HG02571 (cell line): ENCODE results near the gene MARK3.
"Not testable (repeated sequence)": the region's sequence is repeated elsewhere in the genome, so short reads cannot be mapped to it uniquely, and the experiment has no call there.

Experiments used
- ATAC-seq: cut with Tn5 transposase; IDR thresholded peaks from one replicate; pipeline ENCODE4 v1.9.1; 2021; ENCODE audit warnings: mild to moderate bottlenecking, moderate library complexity; ENCODE audit not compliant: unreplicated experiment

MARK3 gene

DNA sequence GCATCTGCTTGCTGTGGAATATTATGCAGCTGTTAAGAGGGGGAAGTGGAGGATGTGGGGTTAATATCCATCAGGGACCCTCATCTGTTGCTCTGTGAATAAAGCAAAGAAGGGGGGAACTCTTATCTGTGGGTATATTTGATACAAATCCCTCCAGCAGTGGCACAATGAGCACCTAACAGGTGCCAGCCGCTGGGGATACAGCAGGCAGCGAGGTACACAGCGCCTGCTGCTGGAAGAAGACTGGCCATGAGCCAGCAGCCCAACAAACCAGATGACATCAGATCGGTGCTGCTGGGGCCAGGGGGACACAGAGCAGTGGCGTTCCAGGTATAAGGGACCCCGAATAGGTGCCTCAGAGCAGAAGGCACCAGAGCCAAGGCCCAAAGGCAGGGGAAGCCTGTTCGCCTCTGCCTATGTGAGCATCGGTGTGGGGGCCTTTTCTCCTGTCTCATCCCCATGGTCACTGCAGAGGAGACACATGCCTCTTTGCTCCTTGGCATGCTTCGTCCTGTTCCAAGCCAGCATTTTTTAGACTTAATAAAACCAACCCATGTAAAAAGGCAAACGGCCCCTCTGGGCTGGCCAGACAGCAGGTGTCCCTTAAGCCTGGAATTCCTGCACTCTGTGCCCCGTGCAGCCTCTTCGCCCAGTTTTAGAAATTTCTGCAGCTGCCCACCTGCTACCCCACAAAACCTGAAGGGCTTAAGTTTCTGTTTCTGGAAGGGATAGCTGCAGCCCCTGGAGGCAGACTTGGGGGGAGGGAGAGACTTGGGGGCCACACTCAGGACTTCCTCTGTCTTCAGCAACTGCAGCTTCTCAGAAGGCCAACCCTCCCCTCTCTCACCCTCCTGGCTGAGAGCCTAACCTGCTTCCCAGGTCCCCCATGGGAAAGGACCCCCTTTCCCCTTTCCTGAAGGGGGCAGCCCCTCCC is 139.1 kb downstream of the MARK3 start:
- ATAC-seq = no peak

DNA sequence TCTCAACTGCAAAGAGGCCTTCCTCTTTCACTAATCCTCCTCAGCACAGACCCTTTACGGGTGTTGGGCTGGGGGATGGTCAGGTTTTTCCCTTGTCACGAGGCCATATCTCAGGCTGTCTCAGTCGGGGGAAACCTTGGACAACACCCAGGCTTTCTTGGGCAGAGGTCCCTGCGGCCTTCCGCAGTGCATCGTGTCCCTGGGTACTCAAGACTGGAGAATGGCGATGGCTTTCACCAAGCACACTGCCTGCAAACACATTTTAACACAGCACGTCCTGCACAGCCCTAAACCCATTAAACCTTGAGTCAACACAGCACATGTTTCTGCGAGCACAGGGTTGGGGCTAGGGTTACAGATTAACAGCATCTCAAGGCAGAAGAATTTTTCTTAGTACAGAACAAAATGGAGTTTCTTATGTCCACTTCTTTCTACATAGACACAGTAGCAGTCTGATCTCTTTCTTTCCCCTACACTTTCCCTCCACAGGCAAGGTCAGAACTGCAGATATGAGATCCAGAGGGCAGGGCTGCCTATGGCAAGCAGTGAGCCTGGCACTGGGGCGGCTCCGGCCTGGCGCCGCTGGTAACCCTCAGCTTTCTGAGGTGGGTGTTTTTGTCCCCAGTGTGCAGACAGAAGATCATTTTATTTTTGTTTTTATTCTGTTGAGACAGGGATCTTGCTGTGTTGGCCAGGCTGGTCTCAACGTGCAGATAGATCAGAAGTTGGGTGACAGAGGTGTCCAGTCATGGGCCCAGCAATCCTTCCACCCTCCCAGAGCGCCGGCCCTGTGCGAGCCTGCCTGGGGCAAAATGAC is 140.4 kb downstream of the MARK3 start:
- ATAC-seq = not testable (repeated sequence)

DNA sequence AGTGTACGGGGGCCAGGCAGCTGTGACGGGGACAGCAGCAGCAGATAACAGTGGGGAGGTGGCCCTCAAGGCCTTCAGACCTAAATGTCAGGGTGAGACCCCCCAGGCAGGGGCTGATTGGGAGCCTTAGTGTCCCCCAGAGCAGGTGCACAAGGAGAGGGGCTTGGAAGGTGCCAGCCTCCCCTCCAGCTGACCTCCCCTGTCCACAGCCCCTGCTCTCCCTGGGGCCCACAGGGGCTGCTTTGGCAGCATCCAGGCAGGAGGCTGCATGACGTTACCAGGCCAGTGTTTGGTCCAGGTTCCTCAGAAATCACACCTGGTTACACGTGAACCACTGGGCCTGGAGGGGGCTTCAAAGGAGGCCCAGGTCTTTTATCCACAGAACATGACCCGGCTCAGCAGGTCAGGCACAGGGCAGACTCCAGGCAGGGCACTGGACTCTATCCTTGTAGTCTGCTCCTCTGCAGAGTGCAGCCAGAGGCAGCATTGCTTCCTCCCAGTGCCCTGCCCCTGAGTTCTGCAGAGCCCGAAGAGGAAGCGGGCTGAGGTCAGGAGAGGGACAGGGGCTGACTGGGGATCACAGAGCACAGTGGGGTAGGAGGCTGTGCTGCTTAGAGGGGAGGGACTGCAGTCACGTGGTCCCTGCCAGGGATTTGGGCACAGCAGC is 141.2 kb downstream of the MARK3 start:
- ATAC-seq = no peak

DNA sequence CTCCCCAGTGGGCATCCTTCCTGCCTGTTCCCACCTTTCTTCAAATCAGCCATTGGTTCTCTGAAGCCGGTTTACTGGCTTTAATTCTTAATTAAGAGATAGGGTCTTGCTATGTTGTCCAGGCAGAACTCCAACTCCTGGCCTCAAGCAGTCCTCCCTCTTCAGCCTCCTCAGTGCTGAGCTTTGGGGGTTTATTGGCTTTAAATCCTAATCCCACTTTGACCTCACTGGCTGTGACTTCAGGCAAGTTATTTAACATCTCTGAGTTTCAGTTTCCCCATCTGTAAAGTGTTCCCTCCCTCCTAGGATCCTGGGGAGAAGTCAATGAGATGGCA is 141.7 kb downstream of the MARK3 start:
- no peak for ATAC-seq

DNA sequence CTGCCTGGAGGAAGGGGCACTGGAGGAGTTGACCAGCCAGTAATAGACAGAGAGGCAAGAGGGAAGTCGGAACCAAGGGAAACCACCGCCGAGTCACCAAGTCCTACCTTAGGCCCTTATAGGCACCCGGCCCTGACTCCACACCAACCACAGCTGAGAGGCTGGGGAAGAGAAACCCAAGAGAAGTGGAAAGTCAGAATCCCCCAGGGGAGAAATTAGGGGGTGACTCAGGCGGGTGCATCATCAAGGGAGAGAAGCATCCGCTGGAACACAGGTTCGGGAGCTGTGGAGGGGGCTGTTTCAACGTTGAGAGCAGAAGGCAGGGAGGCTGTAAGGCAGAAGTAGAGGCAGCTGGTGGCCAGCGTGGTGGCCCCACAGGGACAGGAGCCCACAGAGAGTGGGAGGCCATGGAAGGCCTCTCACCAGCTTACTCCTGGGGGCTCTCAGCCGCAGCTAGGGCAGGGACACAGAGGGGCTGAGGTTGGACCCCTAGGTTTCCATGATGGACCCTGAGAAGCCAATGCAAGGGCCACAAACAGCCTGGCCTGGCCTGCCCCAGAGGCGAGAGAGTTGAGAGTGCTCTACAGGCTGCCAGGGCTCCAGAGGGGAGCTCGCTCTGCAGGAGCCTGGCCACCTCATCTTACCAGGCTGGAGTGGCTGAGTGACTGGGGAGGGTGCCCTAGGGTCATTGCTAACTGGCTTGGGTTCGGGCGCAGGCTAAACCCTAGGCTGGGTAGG is 142.4 kb downstream of the MARK3 start:
- peak; percentile 54 for ATAC-seq

DNA sequence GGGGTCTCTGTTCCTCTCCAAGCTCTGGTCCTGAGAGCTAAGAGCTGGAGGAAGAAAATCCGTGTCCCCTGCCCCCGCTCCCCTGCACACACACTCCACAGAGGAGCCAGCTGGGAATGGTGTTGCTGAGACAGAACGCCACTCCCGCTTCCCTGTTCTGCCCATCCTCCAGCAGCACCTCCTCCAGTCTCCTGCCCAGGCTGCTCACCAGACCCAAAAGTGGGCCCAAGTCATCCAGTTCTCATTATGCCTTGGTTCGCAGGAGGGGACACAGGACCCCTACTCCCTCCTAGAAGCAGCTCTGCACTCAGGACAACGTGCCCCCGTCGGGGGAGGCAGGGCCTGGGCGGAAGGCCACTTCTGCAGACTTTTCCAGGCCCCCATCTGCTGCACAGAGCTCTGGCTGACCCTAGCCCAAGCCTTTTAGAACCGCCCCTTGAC is 143.0 kb downstream of the MARK3 start:
- no peak for ATAC-seq

DNA sequence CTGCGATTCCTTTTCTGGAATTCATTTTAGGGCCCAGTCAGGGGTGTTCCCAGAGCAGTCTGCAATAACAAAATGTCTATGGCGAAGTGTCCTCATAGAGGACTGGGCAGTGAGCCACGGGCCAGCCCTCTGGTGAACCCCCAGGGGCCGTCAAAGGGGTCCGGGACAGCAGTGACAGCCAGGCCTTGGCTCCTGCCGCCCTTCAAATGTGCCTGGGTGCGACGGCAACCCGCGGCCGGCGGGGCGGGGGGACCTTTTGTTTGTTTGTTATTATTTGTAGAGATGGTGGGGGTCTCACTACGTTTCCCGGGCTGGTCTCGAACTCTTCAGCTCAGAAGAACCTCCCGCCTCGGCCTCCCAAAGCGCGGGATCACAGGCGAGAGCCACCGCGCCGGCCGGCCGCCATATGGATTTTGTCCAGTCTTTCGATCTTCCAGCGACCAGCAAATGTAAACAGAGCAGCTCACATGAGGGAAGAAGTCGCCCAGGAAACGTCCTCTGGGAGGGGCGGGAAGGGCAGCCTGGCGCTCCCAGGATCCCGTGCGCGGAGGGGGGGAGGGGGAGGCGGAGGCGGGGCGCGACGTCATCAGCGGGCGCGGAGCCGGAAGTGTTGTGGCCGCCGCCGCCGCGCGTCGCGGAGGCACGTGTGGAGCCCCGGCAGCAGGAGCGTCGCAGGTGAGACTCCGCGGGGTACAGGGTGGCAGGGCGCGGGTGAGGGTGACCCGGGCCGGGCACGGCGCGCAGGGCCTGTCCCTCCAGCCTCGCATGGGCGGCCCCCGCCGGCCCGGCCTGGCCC is 143.6 kb downstream of the MARK3 start, which contains the start of gene TRMT61A:
Gene TRMT61A (plus strand): TSS at position 610 of the 796 bp plus-strand sequence. CDS start 783 bp downstream, outside the sequence.
- ATAC-seq = no peak

DNA sequence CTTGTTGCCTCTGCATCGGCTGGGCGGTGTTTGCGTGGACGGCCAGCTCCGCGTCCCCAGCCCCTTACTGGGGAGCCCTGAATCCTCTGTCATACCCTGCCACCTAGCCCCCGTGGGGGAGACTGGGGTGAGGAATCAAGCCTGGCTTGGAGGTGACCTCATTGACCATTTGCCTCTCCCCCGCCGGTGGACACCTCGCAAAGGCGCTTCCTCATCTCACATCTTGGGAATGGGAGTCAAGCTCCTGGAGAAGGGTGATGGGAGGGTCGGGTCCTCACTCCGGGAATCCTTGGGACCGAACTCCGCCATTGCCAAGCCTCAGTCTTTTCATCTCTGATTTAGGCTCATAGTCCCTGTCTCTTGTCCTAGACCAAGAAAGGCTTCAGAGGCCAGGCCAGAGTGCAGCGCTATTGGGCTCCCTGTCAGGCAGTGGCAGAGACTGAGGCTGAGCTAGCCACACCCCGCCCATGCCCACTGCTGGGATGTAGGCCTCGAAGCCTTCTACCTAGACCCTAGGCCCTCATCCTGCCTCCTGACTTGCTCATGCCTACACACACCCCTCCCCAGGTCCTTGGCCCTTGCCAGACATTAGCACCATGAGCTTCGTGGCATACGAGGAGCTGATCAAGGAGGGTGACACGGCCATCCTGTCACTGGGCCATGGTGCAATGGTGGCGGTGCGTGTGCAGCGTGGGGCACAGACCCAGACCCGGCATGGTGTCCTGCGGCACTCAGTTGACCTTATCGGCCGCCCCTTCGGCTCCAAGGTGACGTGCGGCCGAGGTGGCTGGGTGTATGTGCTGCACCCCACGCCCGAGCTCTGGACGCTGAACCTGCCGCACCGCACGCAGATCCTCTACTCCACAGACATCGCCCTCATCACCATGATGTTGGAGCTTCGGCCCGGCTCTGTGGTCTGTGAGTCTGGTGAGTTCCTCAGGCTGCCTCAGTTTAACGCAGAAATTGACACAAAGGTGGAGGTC is 144.5 kb downstream of the MARK3 start:
- no peak for ATAC-seq

DNA sequence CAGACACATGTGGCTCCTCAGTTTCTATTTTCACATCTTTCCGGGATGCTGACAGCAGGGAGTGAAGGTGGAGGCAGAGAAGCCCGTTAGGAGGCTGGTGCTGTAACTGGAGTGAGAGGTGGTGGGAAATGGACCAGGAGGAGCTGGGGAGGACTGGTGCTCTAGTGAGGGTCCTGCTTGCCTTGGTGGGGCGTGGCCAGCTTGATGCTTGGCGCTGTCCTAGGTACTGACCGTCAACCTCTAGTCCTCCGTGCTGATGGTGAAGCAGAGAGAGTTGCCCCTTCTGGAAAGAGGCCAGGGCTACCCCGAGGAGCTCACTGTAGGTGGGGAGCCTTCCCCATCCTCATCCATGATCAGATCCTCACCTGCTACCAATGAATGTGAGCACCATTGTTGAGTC is 145.2 kb downstream of the MARK3 start:
- ATAC-seq = no peak

DNA sequence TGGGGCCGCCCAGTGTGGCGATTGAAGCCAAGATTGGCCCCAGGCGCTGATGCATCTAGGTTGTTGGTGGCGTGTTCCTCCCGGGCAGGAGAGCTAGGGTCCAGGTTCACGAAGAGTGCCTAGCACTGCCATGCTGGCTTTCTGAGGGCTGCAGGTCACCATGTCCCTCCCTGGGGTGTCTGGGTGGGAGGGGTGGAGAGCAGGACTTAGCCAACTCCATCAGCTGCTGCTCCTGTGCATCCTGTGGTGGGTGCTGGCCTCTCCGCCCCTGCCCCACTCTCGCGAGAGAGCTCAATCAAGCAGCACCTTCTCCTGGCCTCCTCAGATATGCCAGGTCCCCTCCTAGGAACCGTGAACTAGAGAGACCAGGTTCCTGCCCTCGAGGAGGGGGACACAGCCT is 145.6 kb downstream of the MARK3 start:
- ATAC-seq = no peak

DNA sequence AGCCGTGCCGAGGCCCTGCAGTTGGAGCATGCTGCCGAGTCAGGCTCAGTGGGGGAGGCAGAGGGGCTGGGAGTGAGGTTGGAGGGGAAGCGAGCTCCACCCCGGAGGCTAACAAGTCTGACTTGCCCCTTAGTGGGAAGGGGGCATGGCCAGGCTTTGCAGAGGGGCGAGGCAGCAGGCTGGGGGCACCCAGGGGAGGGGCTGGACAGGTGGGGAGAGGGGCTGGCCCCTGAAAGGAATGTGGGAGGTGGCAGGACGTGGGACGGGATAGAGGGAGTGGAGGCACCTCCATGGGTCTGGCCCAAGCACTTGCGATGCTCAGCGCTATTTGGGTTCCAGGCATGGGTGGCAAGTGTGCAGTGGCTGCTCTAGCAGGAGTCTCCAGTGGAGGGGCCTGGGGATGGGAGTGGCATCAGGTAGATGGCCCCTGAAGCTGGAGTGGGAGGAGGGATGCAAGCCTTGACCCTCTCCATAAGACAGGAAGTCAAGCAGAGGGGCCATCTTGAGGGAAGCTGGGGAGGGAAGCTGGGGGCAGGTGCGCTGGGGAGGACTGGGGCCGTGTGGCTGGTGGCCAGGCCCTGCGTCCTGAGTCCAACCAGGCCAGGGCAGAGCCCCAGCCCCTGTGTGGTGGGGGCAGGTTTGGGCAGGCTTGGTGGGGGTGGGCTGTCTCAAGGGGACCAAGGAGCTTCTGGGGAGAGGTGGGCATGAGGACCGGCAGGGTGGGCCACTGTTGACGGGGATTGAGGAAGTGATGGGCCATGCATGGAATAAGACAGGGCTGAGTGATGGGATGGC is 146.4 kb downstream of the MARK3 start:
- ATAC-seq = no peak

DNA sequence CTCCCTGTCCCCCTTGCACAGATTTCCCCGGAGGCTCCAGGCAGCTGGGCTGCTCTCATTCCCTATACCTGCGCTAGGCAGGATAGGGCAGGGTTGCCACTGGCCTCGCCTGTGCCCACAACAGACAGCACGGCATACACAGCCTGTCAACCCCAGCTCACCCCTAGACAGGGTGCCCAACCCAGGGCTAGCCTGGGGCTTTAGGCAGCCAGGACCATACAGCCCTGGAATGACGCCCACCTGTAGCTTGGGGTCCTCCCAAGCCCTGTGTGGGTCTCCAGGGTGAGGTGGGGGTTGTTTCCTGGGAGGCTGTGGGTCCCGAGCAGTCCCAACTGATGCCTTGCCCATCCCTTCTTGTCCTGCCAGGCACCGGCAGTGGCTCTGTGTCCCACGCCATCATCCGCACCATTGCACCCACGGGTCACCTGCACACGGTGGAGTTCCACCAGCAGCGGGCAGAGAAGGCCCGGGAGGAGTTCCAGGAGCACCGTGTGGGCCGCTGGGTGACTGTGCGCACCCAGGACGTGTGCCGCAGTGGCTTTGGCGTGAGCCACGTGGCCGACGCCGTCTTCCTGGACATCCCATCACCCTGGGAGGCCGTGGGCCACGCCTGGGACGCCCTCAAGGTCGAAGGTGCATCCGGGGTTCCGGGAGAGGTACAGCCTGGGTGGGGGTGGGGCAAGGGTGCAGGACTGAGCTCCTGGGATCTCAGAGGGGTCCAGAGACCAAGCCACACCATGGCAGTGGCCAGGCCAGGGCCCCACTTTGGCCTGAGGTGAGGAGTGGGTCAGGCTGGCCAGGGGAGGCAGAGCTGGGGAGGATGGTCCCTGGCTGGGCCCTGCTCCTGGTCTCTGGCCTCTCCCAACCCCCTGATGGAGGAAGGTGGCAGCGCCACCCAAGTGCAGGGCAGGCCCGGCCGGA is 147.3 kb downstream of the MARK3 start:
- no peak for ATAC-seq

DNA sequence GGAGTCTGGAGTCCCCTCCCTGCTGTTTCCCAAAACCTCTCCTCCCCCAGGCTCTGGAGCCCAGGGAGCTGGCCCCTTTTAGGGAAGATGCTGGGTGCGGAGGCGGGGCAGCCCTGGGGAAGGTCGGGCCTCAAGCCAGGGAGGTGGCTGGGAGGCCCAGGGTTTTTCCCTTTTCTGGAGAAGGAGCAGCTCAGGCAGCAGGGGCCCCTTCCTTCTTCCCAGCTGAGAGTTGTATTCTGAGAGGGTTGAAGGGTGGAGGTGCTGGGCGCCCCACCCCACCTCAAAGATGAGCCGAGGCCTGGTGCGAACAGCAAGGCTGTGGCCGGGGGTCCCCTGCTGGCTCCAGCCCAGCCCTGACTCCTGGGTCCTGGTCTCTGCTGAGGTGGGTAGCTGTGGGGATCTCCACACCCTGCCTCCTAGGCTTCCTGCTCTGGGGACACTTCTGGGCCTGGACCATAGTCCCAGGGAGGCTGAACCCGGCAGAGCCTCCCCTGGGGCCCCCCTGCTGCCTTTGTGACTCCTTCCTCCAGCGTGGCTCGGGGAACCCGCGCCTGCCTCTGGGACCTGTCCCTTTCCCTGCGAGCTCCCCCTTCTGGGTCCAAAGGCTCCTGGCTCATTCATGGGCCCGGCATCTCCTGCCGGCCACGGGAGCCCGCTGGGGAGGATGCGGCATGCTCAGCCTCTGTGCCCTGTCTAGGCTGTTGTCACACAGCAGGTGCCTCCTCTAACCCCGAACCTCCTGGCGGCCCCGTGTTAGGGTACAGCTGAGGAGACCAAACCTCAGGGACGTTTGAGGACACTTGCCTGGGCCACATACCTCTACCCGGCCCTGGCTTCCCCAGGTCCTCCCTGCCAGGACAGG is 148.2 kb downstream of the MARK3 start:
- ATAC-seq = no peak

DNA sequence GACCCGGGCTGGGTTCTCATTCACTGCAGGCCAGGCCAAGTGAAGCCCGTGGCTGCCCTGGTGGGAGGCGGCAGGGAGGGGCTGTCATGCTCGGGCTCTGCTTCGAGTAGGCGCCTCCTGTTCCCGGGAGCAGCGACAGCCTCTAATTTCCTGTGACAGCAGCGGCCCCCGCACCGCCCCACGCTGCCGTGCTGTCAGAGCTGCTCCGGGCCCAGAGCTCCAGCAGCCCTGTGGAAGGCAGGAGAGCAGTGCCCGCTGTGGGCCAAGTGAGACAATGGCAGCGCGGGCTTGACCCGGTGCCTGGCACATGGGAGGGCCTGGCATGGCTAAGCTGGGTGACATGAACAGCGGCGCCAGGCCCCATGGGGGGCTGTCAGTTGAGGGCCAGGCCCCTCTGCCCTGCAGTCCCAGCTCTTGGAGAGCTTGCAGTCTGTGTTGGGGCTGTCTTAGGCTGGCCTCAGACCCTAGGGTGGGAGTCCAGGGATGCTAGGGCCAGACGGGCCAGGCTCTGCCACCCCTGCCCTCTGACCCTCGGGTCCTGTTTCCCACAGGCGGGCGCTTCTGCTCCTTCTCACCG is 148.9 kb downstream of the MARK3 start:
- ATAC-seq = no peak

DNA sequence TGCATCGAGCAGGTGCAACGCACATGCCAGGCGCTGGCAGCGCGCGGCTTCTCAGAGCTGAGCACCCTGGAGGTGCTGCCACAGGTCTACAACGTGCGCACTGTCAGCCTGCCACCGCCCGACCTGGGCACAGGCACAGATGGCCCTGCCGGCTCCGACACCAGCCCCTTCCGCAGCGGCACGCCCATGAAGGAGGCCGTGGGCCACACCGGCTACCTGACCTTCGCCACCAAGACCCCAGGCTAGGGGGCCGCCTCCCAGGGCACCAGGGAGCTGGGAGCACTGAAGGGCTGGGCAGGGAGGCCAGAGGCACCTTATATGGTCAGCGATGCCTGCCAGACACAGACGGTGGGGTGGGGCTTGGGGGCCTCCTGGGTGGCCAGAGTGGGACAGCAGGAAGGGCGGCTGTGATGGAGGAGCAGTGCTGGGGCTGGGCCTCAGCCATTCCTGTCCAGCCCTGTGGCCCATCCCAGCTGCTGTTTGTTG is 149.4 kb downstream of the MARK3 start:
- no peak for ATAC-seq
